HepG2 (cell line): ENCODE data around the gene SFXN1. TPM values are rescaled to one million over a fixed set of nuclear protein-coding genes. Genes with fewer than 3 reads are reported as not detected.

Experiments
- AGO2 ChIP-seq: fragments of 200-400 bp; formaldehyde crosslinking; optimal IDR thresholded peaks from 2 replicates; pipeline ENCODE3; 2017; ENCODE audit warnings: mild to moderate bottlenecking, low read depth, low read length, moderate library complexity
- ETV6 ChIP-seq: sonication (generic); formaldehyde crosslinking; conservative IDR thresholded peaks from 2 replicates; pipeline ENCODE4 v1.4.0; 2020; ENCODE audit warnings: missing genetic modification reagents
- GATAD2A ChIP-seq: IDR thresholded peaks from 2 replicates; pipeline ENCODE4 v1.6.1; 2016
- GTF3A ChIP-seq: sonication (generic); formaldehyde crosslinking; conservative IDR thresholded peaks from 2 replicates; pipeline ENCODE4 v1.4.0; 2020; ENCODE audit warnings: mild to moderate bottlenecking, missing genetic modification reagents
- HOXA7 ChIP-seq: sonication (generic); formaldehyde crosslinking; IDR thresholded peaks from 2 replicates; pipeline ENCODE4 v1.8.1; 2022; ENCODE audit warnings: mild to moderate bottlenecking, missing genetic modification reagents, moderate library complexity
- KAT8 ChIP-seq: IDR thresholded peaks from 2 replicates; pipeline ENCODE4 v1.6.1; 2016; ENCODE audit warnings: missing genetic modification reagents, missing compliant biosample characterization
- KDM2A ChIP-seq: sonication (generic); formaldehyde crosslinking; IDR thresholded peaks from 2 replicates; pipeline ENCODE4 v1.4.0; 2020; ENCODE audit warnings: low read depth, missing genetic modification reagents, borderline replicate concordance
- NFE2 ChIP-seq: sonication (generic); formaldehyde crosslinking; IDR thresholded peaks from 2 replicates; pipeline ENCODE4 v1.4.0; 2020; ENCODE audit warnings: missing genetic modification reagents
- NKX3-1 ChIP-seq: sonication (generic); formaldehyde crosslinking; IDR thresholded peaks from 2 replicates; pipeline ENCODE4 v1.5.0; 2020; ENCODE audit warnings: missing genetic modification reagents
- NONO ChIP-seq, 2 experiments: fragments of 450-650 bp in 1 of 2; sonication (generic) in 1 of 2; formaldehyde crosslinking in 1 of 2; IDR thresholded peaks in 1 of 2; conservative IDR thresholded peaks in 1 of 2; 2 replicates each; pipeline versions ENCODE4 v1.6.1 to v1.8.0; 2017 to 2022; ENCODE audit warnings: mild to moderate bottlenecking in 1 of 2, missing genetic modification reagents in 1 of 2, moderate library complexity in 1 of 2
- PAWR ChIP-seq: sonication (generic); formaldehyde crosslinking; IDR thresholded peaks from 2 replicates; pipeline ENCODE4 v1.4.0; 2020; ENCODE audit warnings: missing genetic modification reagents, mild to moderate bottlenecking, borderline replicate concordance
- SALL1 ChIP-seq: sonication (generic); formaldehyde crosslinking; IDR thresholded peaks from 2 replicates; pipeline ENCODE4 v1.8.0; 2022; ENCODE audit warnings: mild to moderate bottlenecking, missing genetic modification reagents
- SMARCE1 ChIP-seq: fragments of 450-650 bp; IDR thresholded peaks from 2 replicates; pipeline ENCODE4 v1.6.1; 2017; ENCODE audit warnings: borderline replicate concordance
- SNAI1 ChIP-seq: sonication (generic); formaldehyde crosslinking; IDR thresholded peaks from 2 replicates; pipeline ENCODE4 v1.5.0; 2020; ENCODE audit warnings: mild to moderate bottlenecking, missing genetic modification reagents, borderline replicate concordance
- U2AF1 ChIP-seq: fragments of 200-400 bp; formaldehyde crosslinking; optimal IDR thresholded peaks from 2 replicates; pipeline ENCODE3; 2017; ENCODE audit warnings: mild to moderate bottlenecking, low read depth, low read length
- YY1 ChIP-seq: IDR thresholded peaks from 2 replicates; pipeline ENCODE4 v1.6.1; 2011; ENCODE audit warnings: low read length, low read depth, moderate library complexity, mild to moderate bottlenecking; ENCODE audit not compliant: insufficient read depth, insufficient replicate concordance
- ZNF225 ChIP-seq: sonication (generic); formaldehyde crosslinking; IDR thresholded peaks from 2 replicates; pipeline ENCODE4 v1.4.0; 2020; ENCODE audit warnings: mild to moderate bottlenecking, missing genetic modification reagents
- ZNF232 ChIP-seq: sonication (generic); formaldehyde crosslinking; IDR thresholded peaks from 2 replicates; pipeline ENCODE4 v1.4.0; 2020; ENCODE audit warnings: missing genetic modification reagents, borderline replicate concordance
- ZNF234 ChIP-seq: sonication (generic); formaldehyde crosslinking; conservative IDR thresholded peaks from 2 replicates; pipeline ENCODE4 v1.5.1; 2020; ENCODE audit warnings: mild to moderate bottlenecking, missing genetic modification reagents
- ZNF589 ChIP-seq: sonication (generic); formaldehyde crosslinking; conservative IDR thresholded peaks from 2 replicates; pipeline ENCODE4 v1.8.0; 2022; ENCODE audit warnings: mild to moderate bottlenecking, moderate library complexity, missing genetic modification reagents
- ZNF614 ChIP-seq: IDR thresholded peaks from 2 replicates; pipeline ENCODE4 v1.6.1; 2018; ENCODE audit warnings: missing biosample characterization, missing genetic modification reagents, inconsistent platforms, borderline replicate concordance
- ZNF652 ChIP-seq: IDR thresholded peaks from 2 replicates; pipeline ENCODE4 v1.6.1; 2016; ENCODE audit warnings: low read depth, borderline replicate concordance
- polyA plus RNA-seq, 8 experiments: library from polyadenylated mRNA; depleted of rRNA in 3 of 8; stranded (reverse) in 7 of 8; unstranded in 1 of 8; fragments of >200 nt; fragmentation: Illumina TruSeq in 4 of 8; extraction: Trizol in 4 of 8; gene quantifications; 2 replicates each; pipeline versions ENCODE4 v1.2.1 to v1.2.3, GENCODE V29; 2011 to 2016; ENCODE audit warnings: low read depth in 4 of 8, missing spikeins in 1 of 8, mixed read lengths in 1 of 8; ENCODE audit not compliant: insufficient read depth in 1 of 8
- total RNA-seq, 5 experiments: library from RNA; depleted of rRNA; stranded (reverse); fragments of >200 nt; fragmentation: Illumina TruSeq; extraction: Trizol; gene quantifications; 2 replicates each; pipeline ENCODE4 v1.2.3, GENCODE V29; 2016; ENCODE audit warnings: low read depth in 1 of 5
- TF ChIP-seq, protein P1 (sequence below): IDR thresholded peaks from 2 replicates; pipeline ENCODE4 v1.6.1; 2016; ENCODE audit warnings: control low read depth
- TF ChIP-seq, protein P2 (sequence below): sonication (generic); formaldehyde crosslinking; IDR thresholded peaks from 2 replicates; pipeline ENCODE4 v1.5.1; 2020; ENCODE audit warnings: mild to moderate bottlenecking, missing genetic modification reagents, moderate library complexity
- TF ChIP-seq, protein P3 (sequence below): sonication (generic); formaldehyde crosslinking; IDR thresholded peaks from 2 replicates; pipeline ENCODE4 v1.5.1; 2020; ENCODE audit warnings: missing genetic modification reagents, mild to moderate bottlenecking, borderline replicate concordance

The SFXN1 gene
- total and polyA plus RNA-seq, 2 of the 13 experiments (the other 11 are each of a cell fraction or from before 2014, with no cell fraction given), result 122 to 135 TPM

DNA sequence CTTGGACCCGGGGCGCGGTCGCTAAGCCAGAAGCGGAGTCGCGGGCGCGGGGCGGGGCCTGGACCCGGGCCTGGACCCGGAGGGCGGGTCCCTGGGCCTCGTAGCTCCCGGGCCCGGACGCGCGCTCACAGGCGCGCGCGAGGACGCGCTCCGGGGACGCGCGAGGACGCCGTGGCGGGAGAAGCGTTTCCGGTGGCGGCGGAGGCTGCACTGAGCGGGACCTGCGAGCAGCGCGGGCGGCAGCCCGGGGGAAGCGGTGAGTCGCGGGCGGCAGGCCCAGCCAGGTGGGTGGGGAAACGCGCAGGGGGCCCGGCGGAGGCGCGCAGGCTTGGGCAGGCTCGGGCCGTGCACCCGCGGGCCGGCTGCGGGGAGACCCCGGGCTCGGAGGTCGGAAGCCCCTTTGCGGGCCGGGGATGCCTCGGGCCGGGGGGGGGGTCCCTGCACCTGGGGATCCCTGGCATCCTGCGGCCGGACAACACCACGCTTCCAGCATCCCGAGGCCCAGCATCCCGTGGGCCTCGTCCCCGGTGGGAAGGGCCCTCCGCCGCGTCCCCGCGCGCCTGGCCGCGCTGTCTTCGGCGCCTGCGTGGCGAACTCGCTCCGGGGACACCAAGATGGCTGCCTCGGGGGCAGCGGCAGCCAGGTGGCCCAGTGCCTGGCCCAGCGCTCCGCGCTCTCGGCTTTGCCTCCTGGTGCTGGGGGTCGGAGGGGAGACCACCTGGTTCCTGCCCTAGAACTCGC is at the start of gene SFXN1 (continued):
- TF ChIP-seq U2AF1, result no peak
- peak; percentile 15; the same call in 1 of the 2 replicates for TF ChIP-seq SALL1 (CRISPR knock-in tag)
- TF ChIP-seq ETV6 (CRISPR knock-in tag), result no peak
- TF ChIP-seq NONO (IDR thresholded peaks at IDR 0.05), result no peak
- TF ChIP-seq NONO (CRISPR knock-in tag; conservative IDR thresholded peaks at IDR 0.05), result no peak
- TF ChIP-seq NFE2 (CRISPR knock-in tag), result no peak
- TF ChIP-seq ZNF225 (CRISPR knock-in tag), result no peak
- TF ChIP-seq, protein P1, sequence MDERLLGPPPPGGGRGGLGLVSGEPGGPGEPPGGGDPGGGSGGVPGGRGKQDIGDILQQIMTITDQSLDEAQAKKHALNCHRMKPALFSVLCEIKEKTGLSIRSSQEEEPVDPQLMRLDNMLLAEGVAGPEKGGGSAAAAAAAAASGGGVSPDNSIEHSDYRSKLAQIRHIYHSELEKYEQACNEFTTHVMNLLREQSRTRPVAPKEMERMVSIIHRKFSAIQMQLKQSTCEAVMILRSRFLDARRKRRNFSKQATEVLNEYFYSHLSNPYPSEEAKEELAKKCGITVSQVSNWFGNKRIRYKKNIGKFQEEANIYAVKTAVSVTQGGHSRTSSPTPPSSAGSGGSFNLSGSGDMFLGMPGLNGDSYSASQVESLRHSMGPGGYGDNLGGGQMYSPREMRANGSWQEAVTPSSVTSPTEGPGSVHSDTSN (CRISPR knock-in tag), result no peak
- TF ChIP-seq NKX3-1, result no peak
- no peak for TF ChIP-seq SNAI1 (CRISPR knock-in tag)
- TF ChIP-seq PAWR (CRISPR knock-in tag), result no peak
- TF ChIP-seq ZNF652 (CRISPR knock-in tag), result no peak
- TF ChIP-seq SMARCE1, result no peak
- TF ChIP-seq, protein P2, sequence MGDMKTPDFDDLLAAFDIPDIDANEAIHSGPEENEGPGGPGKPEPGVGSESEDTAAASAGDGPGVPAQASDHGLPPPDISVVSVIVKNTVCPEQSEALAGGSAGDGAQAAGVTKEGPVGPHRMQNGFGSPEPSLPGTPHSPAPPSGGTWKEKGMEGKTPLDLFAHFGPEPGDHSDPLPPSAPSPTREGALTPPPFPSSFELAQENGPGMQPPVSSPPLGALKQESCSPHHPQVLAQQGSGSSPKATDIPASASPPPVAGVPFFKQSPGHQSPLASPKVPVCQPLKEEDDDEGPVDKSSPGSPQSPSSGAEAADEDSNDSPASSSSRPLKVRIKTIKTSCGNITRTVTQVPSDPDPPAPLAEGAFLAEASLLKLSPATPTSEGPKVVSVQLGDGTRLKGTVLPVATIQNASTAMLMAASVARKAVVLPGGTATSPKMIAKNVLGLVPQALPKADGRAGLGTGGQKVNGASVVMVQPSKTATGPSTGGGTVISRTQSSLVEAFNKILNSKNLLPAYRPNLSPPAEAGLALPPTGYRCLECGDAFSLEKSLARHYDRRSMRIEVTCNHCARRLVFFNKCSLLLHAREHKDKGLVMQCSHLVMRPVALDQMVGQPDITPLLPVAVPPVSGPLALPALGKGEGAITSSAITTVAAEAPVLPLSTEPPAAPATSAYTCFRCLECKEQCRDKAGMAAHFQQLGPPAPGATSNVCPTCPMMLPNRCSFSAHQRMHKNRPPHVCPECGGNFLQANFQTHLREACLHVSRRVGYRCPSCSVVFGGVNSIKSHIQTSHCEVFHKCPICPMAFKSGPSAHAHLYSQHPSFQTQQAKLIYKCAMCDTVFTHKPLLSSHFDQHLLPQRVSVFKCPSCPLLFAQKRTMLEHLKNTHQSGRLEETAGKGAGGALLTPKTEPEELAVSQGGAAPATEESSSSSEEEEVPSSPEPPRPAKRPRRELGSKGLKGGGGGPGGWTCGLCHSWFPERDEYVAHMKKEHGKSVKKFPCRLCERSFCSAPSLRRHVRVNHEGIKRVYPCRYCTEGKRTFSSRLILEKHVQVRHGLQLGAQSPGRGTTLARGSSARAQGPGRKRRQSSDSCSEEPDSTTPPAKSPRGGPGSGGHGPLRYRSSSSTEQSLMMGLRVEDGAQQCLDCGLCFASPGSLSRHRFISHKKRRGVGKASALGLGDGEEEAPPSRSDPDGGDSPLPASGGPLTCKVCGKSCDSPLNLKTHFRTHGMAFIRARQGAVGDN (CRISPR knock-in tag), result peak; percentile 86
- TF ChIP-seq AGO2, result peak; percentile 70
- no peak for TF ChIP-seq GTF3A
- TF ChIP-seq ZNF234 (CRISPR knock-in tag), result no peak
- peak; percentile 94 for TF ChIP-seq YY1
- no peak for TF ChIP-seq KAT8 (CRISPR knock-in tag)
- peak; percentile 80 for TF ChIP-seq KDM2A
- no peak for TF ChIP-seq HOXA7 (CRISPR knock-in tag)
- no peak for TF ChIP-seq ZNF614
- TF ChIP-seq ZNF232 (CRISPR knock-in tag), result no peak
- no peak for TF ChIP-seq ZNF589
- TF ChIP-seq, protein P3, sequence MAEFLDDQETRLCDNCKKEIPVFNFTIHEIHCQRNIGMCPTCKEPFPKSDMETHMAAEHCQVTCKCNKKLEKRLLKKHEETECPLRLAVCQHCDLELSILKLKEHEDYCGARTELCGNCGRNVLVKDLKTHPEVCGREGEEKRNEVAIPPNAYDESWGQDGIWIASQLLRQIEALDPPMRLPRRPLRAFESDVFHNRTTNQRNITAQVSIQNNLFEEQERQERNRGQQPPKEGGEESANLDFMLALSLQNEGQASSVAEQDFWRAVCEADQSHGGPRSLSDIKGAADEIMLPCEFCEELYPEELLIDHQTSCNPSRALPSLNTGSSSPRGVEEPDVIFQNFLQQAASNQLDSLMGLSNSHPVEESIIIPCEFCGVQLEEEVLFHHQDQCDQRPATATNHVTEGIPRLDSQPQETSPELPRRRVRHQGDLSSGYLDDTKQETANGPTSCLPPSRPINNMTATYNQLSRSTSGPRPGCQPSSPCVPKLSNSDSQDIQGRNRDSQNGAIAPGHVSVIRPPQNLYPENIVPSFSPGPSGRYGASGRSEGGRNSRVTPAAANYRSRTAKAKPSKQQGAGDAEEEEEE (CRISPR knock-in tag), result no peak
- no peak for TF ChIP-seq GATAD2A
